Prostate gland (tissue), 2 donors: Measurements from ENCODE around the gene MIOS.

ENCODE experiments used
- POLR2AphosphoS5 ChIP-seq: sonication (generic); formaldehyde crosslinking; IDR thresholded peaks from one replicate; pipeline ENCODE4 v1.6.1; 2017; ENCODE audit warnings: antibody characterized with exemption
- TF ChIP-seq, protein P1 (sequence below), 4 experiments: fragments of 200-600 bp in 2 of 4; fragments of 450-650 bp in 2 of 4; sonication (generic) in 2 of 4; IDR thresholded peaks; 1 replicate in 3 of 4; 2 replicates in 1 of 4; pipeline ENCODE4 v1.5.1; 2016 to 2019; ENCODE audit warnings: antibody characterized with exemption in 4 of 4, mild to moderate bottlenecking in 2 of 4, moderate library complexity in 2 of 4

- TF ChIP-seq, protein P1, sequence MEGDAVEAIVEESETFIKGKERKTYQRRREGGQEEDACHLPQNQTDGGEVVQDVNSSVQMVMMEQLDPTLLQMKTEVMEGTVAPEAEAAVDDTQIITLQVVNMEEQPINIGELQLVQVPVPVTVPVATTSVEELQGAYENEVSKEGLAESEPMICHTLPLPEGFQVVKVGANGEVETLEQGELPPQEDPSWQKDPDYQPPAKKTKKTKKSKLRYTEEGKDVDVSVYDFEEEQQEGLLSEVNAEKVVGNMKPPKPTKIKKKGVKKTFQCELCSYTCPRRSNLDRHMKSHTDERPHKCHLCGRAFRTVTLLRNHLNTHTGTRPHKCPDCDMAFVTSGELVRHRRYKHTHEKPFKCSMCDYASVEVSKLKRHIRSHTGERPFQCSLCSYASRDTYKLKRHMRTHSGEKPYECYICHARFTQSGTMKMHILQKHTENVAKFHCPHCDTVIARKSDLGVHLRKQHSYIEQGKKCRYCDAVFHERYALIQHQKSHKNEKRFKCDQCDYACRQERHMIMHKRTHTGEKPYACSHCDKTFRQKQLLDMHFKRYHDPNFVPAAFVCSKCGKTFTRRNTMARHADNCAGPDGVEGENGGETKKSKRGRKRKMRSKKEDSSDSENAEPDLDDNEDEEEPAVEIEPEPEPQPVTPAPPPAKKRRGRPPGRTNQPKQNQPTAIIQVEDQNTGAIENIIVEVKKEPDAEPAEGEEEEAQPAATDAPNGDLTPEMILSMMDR (IDR thresholded peaks at IDR 0.05) = no peak
- TF ChIP-seq POLR2AphosphoS5 = no peak
Observed at GRCh38 chr7:7650682-7651206, 84.1 kb downstream of the MIOS start.
